ENCODE measurements around the gene CLNK.

GRCh38 chr4:10661047-10661446, 23.5 kb downstream of the CLNK start:
- TF ChIP-seq GATA2 (IDR thresholded peaks at IDR 0.05; ENCODE audit: low read depth, low read length) (no peak), GATA3 (IDR thresholded peaks at IDR 0.05; ENCODE audit: low read depth, low read length) (no peak)

Data from SH-SY5Y (cell line).